Rectal smooth muscle tissue (tissue), 1 donor: ENCODE measurements around the gene PCSK4.
A peak's percentile ranks its signal among the peaks of the same experiment; 100 is the strongest.
"Not testable (repeated sequence)": the region's sequence is repeated elsewhere in the genome, so short reads cannot be mapped to it uniquely, and the experiment has no call there.

Experiments used
- H3K27ac ChIP-seq: one replicate; pipeline ENCODE4 v1.7.0; 2013; ENCODE audit warnings: low read depth, low read length, inconsistent platforms
- H3K27me3 ChIP-seq: one replicate; pipeline ENCODE4 v1.7.0; 2013; ENCODE audit warnings: low read length; ENCODE audit not compliant: control insufficient read depth, insufficient read depth
- H3K36me3 ChIP-seq: one replicate; pipeline ENCODE4 v1.7.0; 2013; ENCODE audit warnings: low read length; ENCODE audit not compliant: control insufficient read depth, insufficient read depth
- H3K4me1 ChIP-seq: one replicate; pipeline ENCODE4 v1.7.0; 2013; ENCODE audit warnings: low read length; ENCODE audit not compliant: control insufficient read depth, insufficient read depth
- H3K4me3 ChIP-seq: one replicate; pipeline ENCODE4 v1.7.0; 2013; ENCODE audit warnings: low read length
- H3K9ac ChIP-seq: one replicate; pipeline ENCODE4 v1.7.0; 2013; ENCODE audit warnings: low read length

The PCSK4 gene

DNA sequence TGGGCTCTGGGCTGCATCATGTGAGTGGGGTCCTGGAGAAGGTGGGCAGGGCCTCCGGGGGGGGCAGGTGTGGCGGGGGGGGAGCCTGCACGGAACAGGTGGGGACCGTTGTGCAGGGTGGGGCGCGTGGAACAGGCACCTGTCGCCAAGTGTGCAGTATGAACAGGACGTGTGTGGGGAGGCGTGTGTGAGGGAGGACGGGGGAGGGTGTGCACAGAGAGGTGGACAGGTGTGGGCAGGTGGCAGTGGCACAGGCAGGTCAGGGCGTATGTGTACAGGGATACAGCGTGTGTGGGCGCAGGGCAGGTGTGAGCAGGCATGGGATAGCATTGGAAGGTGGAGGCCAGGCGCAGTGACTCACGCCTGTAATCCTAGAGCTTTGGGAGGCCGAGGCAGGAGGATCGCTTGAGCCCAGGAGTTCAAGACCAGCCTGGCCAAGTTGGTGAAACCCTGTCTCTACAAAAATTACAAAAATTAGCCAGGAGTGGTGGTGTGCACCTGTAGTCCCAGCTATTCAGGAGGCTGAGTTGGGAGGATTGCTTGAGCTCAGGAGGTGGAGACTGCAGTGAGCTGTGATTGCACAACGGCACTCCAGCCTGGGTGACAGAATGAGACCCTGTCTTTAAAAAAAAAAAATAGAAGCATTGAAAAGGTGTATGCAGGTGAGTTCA is 37.0 kb upstream of the PCSK4 start:
- H3K27me3 ChIP-seq = peaks cover 26% of the 10 kb centered on the region
- no peaks in the 10 kb centered on the region for H3K36me3 ChIP-seq
- H3K27ac ChIP-seq = no peak overlapping the region
- H3K4me3 ChIP-seq = no peak overlapping the region
- no peak overlapping the region for H3K9ac ChIP-seq
- no peaks in the 10 kb centered on the region for H3K4me1 ChIP-seq

DNA sequence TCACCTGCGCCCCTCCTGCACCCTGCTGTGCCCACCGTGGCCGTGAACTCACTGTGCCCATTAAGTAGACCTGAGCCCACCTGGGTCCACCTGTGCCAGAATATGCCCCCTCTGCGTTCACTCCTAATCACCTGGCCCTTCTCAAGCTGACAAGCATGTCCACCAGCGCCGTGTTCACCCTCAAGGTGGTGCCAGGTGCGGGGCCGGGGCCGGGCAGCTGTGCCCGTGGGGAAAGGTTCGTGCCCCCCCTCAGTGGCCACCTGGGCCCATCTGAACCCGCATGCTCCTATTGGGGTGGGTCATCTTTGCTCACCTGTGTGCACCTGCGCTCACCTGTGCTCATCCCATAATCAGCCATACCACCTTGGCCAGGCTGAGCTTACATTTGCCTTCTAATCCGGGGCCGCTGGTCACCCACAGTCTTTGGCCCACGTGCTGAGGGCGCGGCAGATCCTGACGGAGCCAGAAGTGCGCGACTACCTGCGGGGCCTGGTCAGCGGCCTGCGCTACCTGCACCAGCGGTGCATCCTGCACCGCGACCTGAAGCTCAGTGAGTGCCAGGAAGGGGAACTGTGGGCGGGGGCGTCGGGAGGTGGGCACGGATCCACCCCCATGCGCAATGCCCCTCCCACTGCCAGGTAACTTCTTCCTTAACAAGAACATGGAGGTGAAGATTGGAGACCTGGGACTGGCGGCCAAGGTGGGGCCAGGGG is 36.1 kb upstream of the PCSK4 start:
- Histone ChIP-seq H3K27ac (no peak overlapping the region), H3K36me3 (no peaks in the 10 kb centered on the region), H3K27me3 (peaks cover 26% of the 10 kb centered on the region), H3K9ac (no peak overlapping the region), H3K4me3 (no peak overlapping the region), H3K4me1 (peaks cover 6% of the 10 kb centered on the region)

DNA sequence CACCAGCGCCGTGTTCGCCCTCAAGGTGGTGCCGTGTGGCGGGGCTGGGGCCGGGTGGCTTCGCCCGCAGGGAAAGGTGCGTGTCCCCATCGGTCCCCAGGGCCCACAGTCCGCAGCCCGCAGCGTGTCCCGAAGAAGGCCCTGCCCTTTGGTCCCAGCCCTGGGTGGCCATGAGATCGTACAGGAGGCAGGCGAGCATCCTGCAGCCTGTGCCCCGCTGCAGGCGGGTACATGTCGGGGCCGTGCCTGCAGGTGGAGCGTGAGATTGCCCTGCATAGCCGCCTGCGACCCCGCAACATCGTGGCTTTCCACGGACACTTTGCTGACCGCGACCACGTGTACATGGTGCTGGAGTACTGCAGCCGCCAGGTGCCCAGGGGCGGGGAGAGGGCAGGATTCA is 35.2 kb upstream of the PCSK4 start:
- Histone ChIP-seq H3K4me1 (peaks cover 6% of the 10 kb centered on the region), H3K27me3 (peaks cover 26% of the 10 kb centered on the region), H3K4me3 (no peak overlapping the region), H3K36me3 (no peaks in the 10 kb centered on the region), H3K27ac (no peak overlapping the region), H3K9ac (no peak overlapping the region)

DNA sequence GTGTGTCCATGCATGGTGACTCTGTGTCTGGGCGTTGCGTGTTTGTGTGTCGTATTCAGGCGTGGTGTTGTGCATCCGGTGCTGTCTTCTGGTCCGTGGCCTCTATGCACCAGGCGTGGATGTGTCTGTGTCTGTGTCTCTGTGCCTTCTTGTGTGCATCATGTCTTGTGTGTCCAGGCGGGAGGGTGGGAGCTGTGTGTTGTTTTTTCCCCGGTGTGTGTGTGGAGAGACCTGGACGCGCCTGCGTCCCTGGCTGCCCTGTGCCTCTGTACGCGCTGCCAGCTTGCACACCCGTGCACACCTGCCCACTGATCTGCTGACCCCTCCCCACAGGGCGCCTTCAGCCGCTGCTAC is 34.8 kb upstream of the PCSK4 start:
- no peak overlapping the region for H3K27ac ChIP-seq
- H3K9ac ChIP-seq = no peak overlapping the region
- H3K4me1 ChIP-seq = peaks cover 6% of the 10 kb centered on the region
- no peak overlapping the region for H3K4me3 ChIP-seq
- H3K27me3 ChIP-seq = peaks cover 26% of the 10 kb centered on the region
- no peaks in the 10 kb centered on the region for H3K36me3 ChIP-seq

DNA sequence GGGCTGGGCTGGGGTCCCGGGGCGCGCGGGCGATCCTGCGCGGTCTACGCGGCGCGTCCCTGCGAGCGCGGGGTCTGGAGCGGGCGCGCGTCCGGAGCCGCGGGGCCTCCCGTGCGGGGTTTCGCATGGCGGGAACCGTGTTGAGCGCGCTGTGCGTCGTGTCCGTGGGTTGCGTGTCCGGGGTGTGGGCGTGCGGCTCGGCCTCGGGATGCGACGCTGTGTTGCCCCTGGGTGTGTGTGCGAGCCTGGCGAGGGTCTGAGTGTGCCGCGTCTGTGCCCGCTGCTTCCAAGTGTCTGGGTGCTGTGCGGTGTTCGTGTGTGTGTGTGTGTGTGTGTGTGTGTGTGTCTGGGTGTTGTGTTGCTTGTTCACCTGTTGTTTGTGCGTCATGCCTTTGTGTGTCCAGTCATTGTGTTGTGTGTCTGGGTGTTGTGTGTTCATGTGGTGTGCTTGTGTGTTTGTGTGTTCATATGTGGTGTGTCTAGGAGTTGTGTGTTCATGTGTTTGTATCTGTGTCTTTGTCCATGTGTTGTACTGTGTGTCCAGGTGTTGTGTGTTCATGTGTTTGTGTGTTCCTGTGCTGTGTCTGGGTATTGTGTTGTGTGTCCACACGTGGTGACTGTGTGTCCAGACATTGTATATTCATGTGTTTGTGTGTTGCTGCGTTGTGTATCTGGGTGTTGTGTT is 34.3 kb upstream of the PCSK4 start:
- Histone ChIP-seq H3K4me1 (peaks cover 6% of the 10 kb centered on the region), H3K27me3 (peaks cover 26% of the 10 kb centered on the region), H3K4me3 (peak overlapping the region; percentile 19), H3K27ac (no peak overlapping the region), H3K36me3 (no peaks in the 10 kb centered on the region), H3K9ac (no peak overlapping the region)

DNA sequence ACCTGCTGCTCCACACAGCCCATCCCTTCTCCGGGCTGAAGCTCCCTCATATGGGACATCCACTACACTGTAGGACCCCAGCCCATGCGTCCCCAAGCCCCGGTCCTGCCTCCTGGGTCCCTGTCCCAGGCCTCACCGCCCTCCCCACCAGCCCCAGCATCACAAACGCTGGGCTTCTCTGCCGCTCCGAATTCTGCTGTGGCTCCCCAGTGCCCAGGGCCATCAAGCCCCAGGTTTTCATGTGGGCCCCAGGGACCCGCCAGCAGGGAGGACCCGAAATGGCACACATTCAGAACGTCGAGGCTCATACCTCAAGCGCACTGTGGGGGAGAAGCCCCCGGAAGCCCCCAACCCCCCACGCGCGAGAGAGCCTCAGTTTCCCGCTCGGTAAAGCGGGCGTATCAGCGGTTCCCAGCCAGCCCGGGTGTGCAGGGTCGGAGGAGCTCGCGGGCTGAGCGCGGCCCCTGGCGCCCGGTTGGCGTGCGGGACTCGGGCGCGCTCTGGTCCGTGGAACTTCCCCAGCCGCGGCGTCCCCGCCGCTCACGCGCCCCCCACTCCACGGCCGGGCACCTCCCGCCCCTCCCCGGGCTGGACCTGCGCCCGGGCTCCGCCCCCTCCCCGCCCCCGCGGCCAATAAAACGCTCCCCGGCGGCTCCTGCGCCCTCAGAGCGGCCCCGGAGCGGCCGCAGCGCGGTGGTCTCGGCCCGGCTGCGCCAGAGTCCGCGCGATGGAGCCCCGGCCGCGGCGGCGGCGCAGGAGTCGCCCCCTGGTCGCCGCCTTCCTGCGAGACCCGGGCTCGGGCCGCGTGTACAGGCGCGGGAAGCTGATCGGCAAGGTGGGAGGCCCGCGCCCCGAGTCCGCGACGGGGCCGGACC is 33.5 kb upstream of the PCSK4 start, which contains the start of gene PLK5:
PLK5 (plus strand) TSS at position 666 of the 875 bp plus-strand sequence. CDS start 2,920 bp downstream, outside the sequence.
- Histone ChIP-seq H3K27me3 (peaks cover 26% of the 10 kb centered on the region), H3K36me3 (no peaks in the 10 kb centered on the region), H3K9ac (no peak within 1 kb of the TSS), H3K4me1 (peaks cover 6% of the 10 kb centered on the region), H3K4me3 (peak within 1 kb of the TSS; percentile 19), H3K27ac (no peak within 1 kb of the TSS)

DNA sequence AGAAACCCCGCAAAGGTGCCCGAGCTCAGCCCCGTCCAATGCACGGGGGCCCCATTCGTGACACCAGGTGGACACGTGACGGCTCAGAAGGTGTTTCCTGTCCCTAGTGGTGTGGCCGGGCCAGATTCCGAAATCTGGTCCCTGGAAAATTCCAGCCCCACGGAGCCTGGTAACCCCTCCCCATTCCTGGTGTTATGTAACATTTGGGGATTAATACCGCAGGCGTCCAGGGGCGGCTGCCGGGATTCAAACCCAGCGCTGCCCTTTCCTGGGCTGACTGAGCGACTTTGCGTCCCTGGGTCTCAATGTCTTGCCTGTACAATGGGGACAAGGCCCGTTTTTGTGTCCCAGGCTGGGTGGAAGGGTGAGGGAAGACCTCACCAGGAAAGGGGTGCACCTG is 32.7 kb upstream of the PCSK4 start:
- H3K4me3 ChIP-seq = no peak overlapping the region
- H3K27ac ChIP-seq = no peak overlapping the region
- no peaks in the 10 kb centered on the region for H3K36me3 ChIP-seq
- H3K4me1 ChIP-seq = peaks cover 6% of the 10 kb centered on the region
- H3K27me3 ChIP-seq = peaks cover 26% of the 10 kb centered on the region
- no peak overlapping the region for H3K9ac ChIP-seq

DNA sequence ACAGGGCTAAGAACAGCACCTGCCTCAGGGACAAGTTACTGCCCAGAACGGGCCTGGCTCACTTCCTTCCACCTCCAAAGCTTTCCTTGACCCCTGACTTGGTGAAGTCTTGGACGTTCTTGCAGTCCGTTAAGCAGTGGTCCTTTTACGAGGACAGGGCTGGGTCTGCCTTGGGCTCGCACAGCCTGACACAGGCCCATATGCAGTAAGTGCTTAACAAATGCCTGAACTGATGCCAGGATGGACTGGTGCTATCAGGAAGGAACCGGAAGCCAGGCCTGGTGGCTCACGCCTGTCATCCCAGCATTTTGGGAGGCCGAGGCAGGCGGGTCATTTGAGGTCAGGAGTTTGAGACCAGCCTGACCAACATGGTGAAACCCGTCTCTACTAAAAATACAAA is 31.9 kb upstream of the PCSK4 start:
- Histone ChIP-seq H3K36me3 (no peaks in the 10 kb centered on the region), H3K4me1 (peaks cover 6% of the 10 kb centered on the region), H3K4me3 (no peak overlapping the region), H3K9ac (no peak overlapping the region), H3K27ac (no peak overlapping the region), H3K27me3 (peaks cover 26% of the 10 kb centered on the region)

DNA sequence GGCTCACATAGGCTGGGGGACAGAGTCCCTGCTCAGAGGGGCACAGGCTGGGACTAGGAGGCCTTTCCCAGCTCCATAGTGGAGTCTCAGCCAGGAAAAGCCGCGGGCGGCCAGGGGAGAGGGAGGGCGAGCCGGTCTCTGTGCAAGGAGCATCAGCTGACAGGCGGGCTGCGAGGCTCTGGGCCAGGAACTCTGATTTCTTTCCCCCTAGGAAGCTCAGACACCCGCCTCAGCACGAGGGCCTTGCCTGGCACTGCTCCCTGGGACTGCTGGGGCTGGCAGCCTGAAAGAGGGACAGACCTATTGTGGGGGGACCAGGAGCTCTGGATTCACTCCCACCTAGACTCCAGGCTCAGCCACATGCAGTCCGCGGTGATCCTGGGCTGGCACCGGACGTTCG is 31.5 kb upstream of the PCSK4 start:
- Histone ChIP-seq H3K9ac (no peak overlapping the region), H3K36me3 (no peaks in the 10 kb centered on the region), H3K27me3 (peaks cover 26% of the 10 kb centered on the region), H3K4me3 (no peak overlapping the region), H3K4me1 (peaks cover 6% of the 10 kb centered on the region), H3K27ac (no peak overlapping the region)

DNA sequence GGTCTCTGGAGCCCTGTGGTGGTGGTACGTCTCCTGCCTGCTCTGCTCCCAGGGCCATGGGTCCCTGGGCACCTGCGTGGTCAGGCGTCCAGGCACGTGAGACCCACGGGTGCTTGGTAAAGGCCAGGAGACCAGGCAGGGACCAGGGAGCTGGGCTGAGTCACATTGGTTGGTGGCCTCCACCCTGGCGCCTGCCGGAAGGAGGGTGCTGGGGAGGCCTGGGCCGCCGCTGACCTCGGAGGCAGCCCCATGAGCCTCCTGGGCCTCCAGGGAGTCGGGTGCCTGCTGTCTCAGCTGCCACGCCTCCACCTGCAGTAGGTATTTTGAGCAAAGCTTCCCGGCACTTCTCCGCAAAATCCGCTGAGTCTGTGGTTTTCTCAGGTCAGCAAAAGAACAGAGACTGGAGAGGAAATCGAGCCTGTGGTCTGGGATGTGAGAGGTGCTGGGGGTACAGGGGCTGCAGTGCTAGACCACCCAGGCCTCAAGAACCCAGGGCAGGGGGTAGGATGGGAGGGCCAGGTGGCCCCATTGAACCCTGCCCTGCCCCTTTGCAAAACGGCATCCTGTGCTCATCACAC is 30.1 kb upstream of the PCSK4 start:
- Histone ChIP-seq H3K27ac (no peak overlapping the region), H3K27me3 (peaks cover 18% of the 10 kb centered on the region), H3K36me3 (no peaks in the 10 kb centered on the region), H3K4me3 (no peak overlapping the region), H3K9ac (no peak overlapping the region), H3K4me1 (peaks cover 6% of the 10 kb centered on the region)

DNA sequence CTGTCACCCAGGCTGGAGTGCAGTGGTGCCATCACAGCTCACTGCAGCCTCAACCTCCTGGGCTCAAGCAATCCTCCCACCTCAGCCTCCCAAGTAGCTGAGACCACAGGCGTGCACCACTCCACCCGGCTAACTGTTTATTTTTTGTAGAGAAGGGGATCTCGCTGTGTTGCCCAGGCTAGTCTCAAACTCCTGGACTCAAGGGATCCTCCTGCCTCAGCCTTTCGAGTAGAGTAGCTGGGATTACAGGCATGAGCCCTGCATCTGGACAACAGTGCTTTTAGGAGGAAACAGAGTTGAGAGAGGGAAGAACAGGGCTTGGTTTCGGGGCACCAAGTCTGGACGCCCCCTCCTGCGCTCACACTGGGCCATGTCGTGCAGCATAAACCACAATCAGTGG is 29.7 kb upstream of the PCSK4 start:
- H3K27ac ChIP-seq, H3K36me3 ChIP-seq, H3K4me1 ChIP-seq, H3K4me3 ChIP-seq, H3K9ac ChIP-seq: not testable (repeated sequence)
- H3K27me3 ChIP-seq = peaks cover 13% of the 10 kb centered on the region

DNA sequence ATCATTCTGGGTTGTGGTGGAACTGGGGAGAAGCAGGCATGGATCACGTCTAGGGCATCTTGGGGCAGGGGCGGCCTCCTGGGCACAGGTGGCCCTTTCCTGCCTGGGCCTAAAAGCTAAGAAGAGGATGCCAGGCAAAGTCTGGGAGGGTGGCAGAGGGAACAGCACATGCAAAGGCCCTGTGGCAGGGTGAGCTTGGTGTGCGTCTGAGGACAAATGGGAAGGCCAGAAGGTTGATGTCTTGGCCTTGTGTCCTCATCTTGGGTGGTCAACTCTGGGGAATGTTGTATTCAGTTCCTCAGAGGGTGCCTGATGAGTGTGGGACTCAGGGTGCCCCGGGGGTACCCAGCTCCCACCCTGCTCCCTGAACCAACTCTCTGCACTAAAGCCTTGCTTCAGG is 28.3 kb upstream of the PCSK4 start:
- Histone ChIP-seq H3K4me1 (peaks cover 6% of the 10 kb centered on the region), H3K27ac (no peak overlapping the region), H3K27me3 (peaks cover 6% of the 10 kb centered on the region), H3K9ac (no peak overlapping the region), H3K4me3 (no peak overlapping the region), H3K36me3 (no peaks in the 10 kb centered on the region)
